Pancreas (tissue), 10 donors: ENCODE results near the gene ENTPD7. TPM values are rescaled to one million over a fixed set of nuclear protein-coding genes. Genes with fewer than 3 reads are reported as not detected.
A peak's percentile ranks its signal among the peaks of the same experiment; 100 is the strongest.

Experiments
- ATAC-seq, 4 donors: fragments of 200-7000 bp; cut with Tn5 transposase; one replicate each; pipeline versions ENCODE4 v1.8.0 to v1.9.1; 2020; ENCODE audit warnings: mild to moderate bottlenecking in 4 of 4, moderate library complexity in 4 of 4
- DNase-seq, 6 donors: peaks; one replicate each; pipeline ENCODE4 v3.0.0-alpha.2; 2020
- FAIRE-seq: peaks from 2 replicates; lab custom pipeline; 2012; peaks lifted over from hg19 to GRCh38; lab: Jason Lieb, UNC
- H3K27ac ChIP-seq, 4 donors: fragments of 200-600 bp; sonication (generic); 1 replicate in 3 of 4; 2 replicates in 1 of 4; pipeline versions ENCODE4 v1.5.0 to v1.8.0; 2020
- H3K27me3 ChIP-seq, 4 donors: fragments of 200-600 bp; one replicate each; pipeline ENCODE4 v1.8.0; 2021
- H3K36me3 ChIP-seq, 3 donors: fragments of 200-600 bp; sonication (generic) in 1 of 3; one replicate each; pipeline versions ENCODE4 v1.5.0 to v1.8.0; 2020 to 2021
- H3K4me1 ChIP-seq, 3 donors: fragments of 200-600 bp; one replicate each; pipeline ENCODE4 v1.8.0; 2021
- H3K4me3 ChIP-seq, 4 donors: fragments of 200-600 bp; sonication (generic) in 2 of 4; one replicate each; pipeline versions ENCODE4 v1.5.0 to v1.8.0; 2020 to 2021
- H3K9me3 ChIP-seq, 4 donors: fragments of 200-600 bp; one replicate each; pipeline ENCODE4 v1.8.0; 2021
- WGBS, 2 donors: extraction: QIAGEN DNeasy Blood & Tissue Kit; methylation state at CpG; one replicate each; pipeline ENCODE4 v1.1.7; 2013; 5-methylcytosine and 5-hydroxymethylcytosine counted together
- intact Hi-C, 3 donors: fragments of 100-400 bp; cut with DNase I; formaldehyde crosslinking; loops; one replicate each; pipeline versions ENCODE4 v1.11.1 to v1.14.2; 2022
- polyA plus RNA-seq, 2 donors: library from polyadenylated mRNA; stranded (reverse); fragments of 200-250 nt; gene quantifications; one replicate each; pipeline ENCODE4 v1.2.3, GENCODE V29; 2013
- total RNA-seq, 6 donors: library from RNA; stranded (reverse); fragmentation: NEBNext Ultra II Directional in 4 of 6; extraction: Animal tissue kit (Norgen Biotek cat#: 25700) in 4 of 6; gene quantifications; one replicate each; pipeline versions ENCODE4 v1.2.1 to v1.2.4, GENCODE V29; 2021 to 2023
- TF ChIP-seq, protein P1 (sequence below), 4 donors: fragments of 200-600 bp; sonication (generic) in 3 of 4; IDR thresholded peaks; one replicate each; pipeline versions ENCODE4 v1.5.0 to v1.8.0; 2021; ENCODE audit warnings: antibody characterized with exemption in 4 of 4
- donor health status: healthy with polysubstance abuse.
- donor health status: DM: no; HTN: no; CAD: no; lungs with moderate emphysema.
- donor health status: DM: no; HTN: no; CAD: no.
- donor health status: control.
- donor health status: control.
- donor health status: Bipolar disorder and iron deficiency.
- donor health status: DM: yes; HTN: yes; CAD: no.
- donor health status: DM: no; HTN: no; CAD: no.
- donor health status: DM: no; HTN: no; CAD: no.
- donor health status: DM: yes; HTN: yes; CAD: no.

Gene ENTPD7
- total and polyA plus RNA-seq, 8 donors, result 1.8 to 19.8 (median 11.3) TPM

DNA sequence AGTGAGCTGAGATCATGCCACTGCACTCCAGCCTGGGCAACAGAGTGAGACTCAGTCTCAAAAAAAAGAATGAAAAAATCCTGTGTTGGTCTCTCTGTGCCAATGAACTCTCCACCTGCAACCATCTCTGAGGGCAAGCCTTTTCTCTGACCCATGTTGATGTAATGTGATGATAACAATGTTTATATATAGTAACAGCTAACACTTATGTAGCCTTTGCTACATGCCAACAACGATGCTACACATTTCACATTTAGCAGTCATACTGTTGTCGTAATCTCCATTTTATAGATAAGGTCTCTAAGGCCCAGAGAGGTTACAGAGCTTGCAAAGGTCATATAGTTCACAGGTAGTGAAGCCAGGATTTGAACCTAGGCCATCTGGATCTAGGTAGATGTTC, 61.1 kb downstream of the ENTPD7 start:
- H3K36me3 ChIP-seq, result peaks cover 0 to 59% (median 29%) of the 10 kb centered on the region in 3 donors
- DNase-seq (no peak), FAIRE-seq (no peak), ATAC-seq (no peak)
- H3K9me3 ChIP-seq, result no peaks in the 10 kb centered on the region
- H3K27me3 ChIP-seq, result no peaks in the 10 kb centered on the region
- H3K4me3 ChIP-seq, result no peak overlapping the region
- 62 to 66% methylated on average over 2 of the region's 2 CpGs for WGBS, 2 donors
- TF ChIP-seq, protein P1, sequence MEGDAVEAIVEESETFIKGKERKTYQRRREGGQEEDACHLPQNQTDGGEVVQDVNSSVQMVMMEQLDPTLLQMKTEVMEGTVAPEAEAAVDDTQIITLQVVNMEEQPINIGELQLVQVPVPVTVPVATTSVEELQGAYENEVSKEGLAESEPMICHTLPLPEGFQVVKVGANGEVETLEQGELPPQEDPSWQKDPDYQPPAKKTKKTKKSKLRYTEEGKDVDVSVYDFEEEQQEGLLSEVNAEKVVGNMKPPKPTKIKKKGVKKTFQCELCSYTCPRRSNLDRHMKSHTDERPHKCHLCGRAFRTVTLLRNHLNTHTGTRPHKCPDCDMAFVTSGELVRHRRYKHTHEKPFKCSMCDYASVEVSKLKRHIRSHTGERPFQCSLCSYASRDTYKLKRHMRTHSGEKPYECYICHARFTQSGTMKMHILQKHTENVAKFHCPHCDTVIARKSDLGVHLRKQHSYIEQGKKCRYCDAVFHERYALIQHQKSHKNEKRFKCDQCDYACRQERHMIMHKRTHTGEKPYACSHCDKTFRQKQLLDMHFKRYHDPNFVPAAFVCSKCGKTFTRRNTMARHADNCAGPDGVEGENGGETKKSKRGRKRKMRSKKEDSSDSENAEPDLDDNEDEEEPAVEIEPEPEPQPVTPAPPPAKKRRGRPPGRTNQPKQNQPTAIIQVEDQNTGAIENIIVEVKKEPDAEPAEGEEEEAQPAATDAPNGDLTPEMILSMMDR (IDR thresholded peaks at IDR 0.05), result no peak
- no peaks in the 10 kb centered on the region for H3K4me1 ChIP-seq
- intact Hi-C loops, result no loop called here
- H3K27ac ChIP-seq, result no peak overlapping the region

DNA sequence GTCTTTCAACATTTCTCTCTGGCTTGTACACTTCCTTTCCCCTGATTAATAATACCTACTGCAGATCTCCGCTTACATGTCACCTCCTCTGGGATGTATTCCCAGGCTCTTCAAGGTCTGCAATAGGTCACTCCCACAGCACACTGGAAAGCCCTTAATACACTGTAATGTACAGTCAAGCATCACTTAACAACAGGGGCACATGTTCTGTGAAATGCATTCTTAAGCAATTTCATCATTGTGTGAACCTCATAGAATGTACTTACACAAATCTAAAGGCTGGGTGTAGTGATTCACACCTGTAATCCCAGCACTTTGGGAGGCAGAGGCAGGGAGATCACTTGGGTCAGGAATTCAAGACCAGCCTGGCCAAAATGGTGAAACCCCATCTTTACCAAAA, 70.7 kb downstream of the ENTPD7 start:
- H3K4me1 ChIP-seq, result peaks cover 9 to 18% (median 12%) of the 10 kb centered on the region in 3 donors
- intact Hi-C loops, result no loop called here
- ATAC-seq (no peak), FAIRE-seq (no peak), DNase-seq (no peak)
- no peak overlapping the region for H3K4me3 ChIP-seq
- TF ChIP-seq, protein P1 (IDR thresholded peaks at IDR 0.05), result no peak
- H3K27me3 ChIP-seq, result no peaks in the 10 kb centered on the region
- H3K36me3 ChIP-seq, result peaks cover 0 to 20% (median 5%) of the 10 kb centered on the region in 3 donors
- H3K9me3 ChIP-seq, result no peaks in the 10 kb centered on the region
- H3K27ac ChIP-seq, result no peak overlapping the region
- 86 to 88% methylated on average over 1 of the region's 1 CpG for WGBS, 2 donors

DNA sequence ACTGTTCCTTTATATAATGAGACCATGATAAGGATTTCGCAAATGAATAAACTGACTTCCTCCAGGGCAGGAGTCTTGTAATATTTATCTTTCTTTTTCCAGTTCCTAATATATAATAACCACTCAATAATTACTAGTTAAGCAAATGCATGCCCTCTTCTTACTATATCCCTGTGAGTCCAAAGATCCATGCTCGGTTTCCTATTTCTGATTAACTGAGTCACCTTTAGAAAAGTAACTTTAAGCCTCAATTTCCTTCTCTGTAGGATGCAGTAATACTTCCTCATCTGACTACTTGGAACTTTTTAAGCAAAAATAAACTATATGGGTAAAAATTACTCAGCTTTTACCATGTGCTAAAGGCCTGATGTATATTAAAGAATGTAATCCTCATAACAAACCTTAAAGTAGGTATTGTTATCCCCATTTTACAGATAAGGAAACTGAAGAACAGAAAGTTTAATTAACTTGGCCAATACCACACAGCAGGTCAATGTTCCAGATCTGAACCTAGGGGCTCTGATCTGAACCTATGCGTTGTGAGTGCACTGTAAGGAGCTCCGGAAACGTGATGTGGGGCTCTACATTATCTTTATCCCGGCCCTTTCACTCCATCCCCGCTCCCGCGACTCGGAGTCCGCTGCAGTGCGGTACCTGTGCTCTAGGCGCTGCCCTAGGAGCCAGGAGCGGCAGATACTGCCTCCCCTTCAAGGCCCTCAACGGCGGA, 72.2 kb downstream of the ENTPD7 start:
- intact Hi-C loops, result no loop called here
- no peak for FAIRE-seq
- ATAC-seq, result peak in 2 of 4 donors; percentile 12 to 30

DNA sequence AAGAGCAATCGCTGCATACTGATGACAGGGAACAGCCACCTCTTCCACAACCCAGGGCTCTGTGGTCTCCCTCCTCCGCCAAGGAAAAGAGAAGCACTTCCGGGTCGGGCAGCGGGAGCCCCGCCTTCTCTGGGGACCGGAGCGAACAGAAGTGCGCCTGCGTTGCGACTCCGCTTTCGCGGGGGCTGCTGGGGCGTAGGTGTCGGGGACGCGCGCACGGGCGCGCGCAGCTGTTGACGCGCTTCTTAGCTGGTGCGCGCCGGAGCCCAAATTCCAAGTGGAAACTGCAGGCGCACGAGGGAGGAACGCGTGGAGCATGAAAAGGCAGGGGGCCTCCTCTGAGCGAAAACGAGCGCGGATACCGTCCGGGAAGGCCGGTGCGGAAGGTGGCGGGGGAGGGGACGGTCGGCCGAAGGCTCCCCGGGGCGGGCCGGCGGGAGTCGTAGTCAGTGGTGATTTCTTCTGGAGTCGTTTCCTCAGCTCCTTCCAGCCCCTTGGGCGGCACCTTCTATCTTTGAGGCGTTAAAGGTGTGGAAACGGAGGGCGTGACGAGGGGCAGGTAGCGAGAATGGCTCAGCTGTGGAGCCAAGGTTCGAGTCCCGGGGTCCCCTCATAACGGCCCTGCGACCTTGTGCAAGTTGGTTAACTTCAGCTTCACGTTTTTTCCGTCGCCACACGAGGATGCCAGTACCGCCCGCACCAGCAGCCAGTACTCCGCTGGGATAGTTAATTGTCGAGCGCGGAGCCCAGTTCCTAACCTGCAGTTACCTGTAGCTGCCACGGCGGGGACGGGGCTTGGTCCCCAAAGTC, 72.9 kb downstream of the ENTPD7 start, which contains the start of the genes COX15 and CUTC:
Gene COX15, minus strand, starts transcription at position 95 of the 810 bp plus-strand sequence. Its CDS starts 78 bp downstream, at position 17.
Gene CUTC, plus strand, starts transcription at position 202 of the 810 bp plus-strand sequence. Its CDS starts 115 bp downstream, at position 317.
- peak within 1 kb of the TSS; percentile 85 to 96 (median 90) for H3K27ac ChIP-seq
- no peaks in the 10 kb centered on the region for H3K9me3 ChIP-seq
- H3K4me3 ChIP-seq, result peak within 1 kb of the TSS; percentile 73 to 91 (median 80)
- peak; percentile 17 for FAIRE-seq
- peaks cover 9 to 18% (median 12%) of the 10 kb centered on the region in 3 donors for H3K4me1 ChIP-seq
- peak; percentile 96 to 98 (median 97) for ATAC-seq
- intact Hi-C loops, result no loop called here
- TF ChIP-seq, protein P1 (IDR thresholded peaks at IDR 0.05), result peak in 3 of 4 donors; percentile 8 to 42 (median 14)
- peaks cover 0 to under 1% (median 0%) of the 10 kb centered on the region in 3 donors for H3K36me3 ChIP-seq
- DNase-seq, result peak; percentile 94 to 98 (median 96)
- H3K27me3 ChIP-seq, result no peaks in the 10 kb centered on the region
- WGBS, 2 donors, result 0% methylated on average over 66 to 73 of the region's 73 CpGs

More for the DNA sequence above, 72.2 kb downstream of the ENTPD7 start:
- WGBS, 2 donors, result 2% methylated on average over 16 of the region's 16 CpGs
- H3K4me1 ChIP-seq, result peaks cover 9 to 18% (median 12%) of the 10 kb centered on the region in 3 donors
- TF ChIP-seq, protein P1 (IDR thresholded peaks at IDR 0.05), result no peak
- no peaks in the 10 kb centered on the region for H3K27me3 ChIP-seq
- peak overlapping the region; percentile 73 to 91 (median 80) for H3K4me3 ChIP-seq
- no peaks in the 10 kb centered on the region for H3K9me3 ChIP-seq
- no peak for DNase-seq
- H3K36me3 ChIP-seq, result peaks cover 0 to 5% (median 5%) of the 10 kb centered on the region in 3 donors
- peak overlapping the region; percentile 85 to 96 (median 90) for H3K27ac ChIP-seq
